Right lobe of liver (tissue), 4 donors: ENCODE results near the gene FKRP.
"Not testable (repeated sequence)": the region's sequence is repeated elsewhere in the genome, so short reads cannot be mapped to it uniquely, and the experiment has no call there.

Experiments used
- POLR2A ChIP-seq: fragments of 450-650 bp; IDR thresholded peaks from one replicate; pipeline ENCODE4 v1.6.1; 2017; ENCODE audit warnings: antibody characterized with exemption, mild to moderate bottlenecking
- TF ChIP-seq, protein P1 (sequence below), 4 donors: fragments of 200-600 bp in 3 of 4; fragments of 450-650 bp in 1 of 4; IDR thresholded peaks; one replicate each; pipeline versions ENCODE4 v1.5.1 to v1.8.0; 2016 to 2022; ENCODE audit warnings: antibody characterized with exemption in 4 of 4, mild to moderate bottlenecking in 2 of 4
- donor health status: DM: no; HTN: no; CAD: no.
- donor health status: DM: no; HTN: no; CAD: no.
- donor health status: DM: no; HTN: yes; CAD: no.

DNA sequence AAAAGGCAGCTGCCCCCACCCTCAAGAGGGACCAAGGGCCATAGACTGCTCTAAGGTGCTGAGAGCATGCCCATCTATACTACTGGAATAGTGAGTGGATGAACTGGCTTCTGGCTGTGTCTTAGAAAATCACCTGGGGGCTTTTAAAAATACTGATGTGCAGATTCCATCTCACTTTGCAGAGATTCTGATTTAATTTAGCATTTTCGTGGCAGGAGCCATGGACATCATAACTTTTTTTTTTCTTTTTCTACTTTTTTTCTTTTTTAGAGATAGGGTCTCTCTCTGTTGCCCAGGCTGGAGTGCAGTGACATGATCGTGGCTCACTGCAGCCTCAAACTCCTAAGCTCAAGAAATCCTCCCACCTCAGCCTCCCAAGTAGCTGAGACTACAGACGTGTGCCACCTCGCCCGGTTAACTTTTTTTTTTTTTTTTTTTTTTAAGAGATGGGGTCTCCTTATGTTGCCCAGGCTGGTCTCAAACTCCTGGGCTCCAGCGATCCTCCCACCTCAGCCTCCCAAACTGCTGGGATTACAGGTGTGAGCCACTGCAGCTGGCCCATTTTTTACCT is 33.0 kb upstream of the FKRP start:
- TF ChIP-seq, protein P1, sequence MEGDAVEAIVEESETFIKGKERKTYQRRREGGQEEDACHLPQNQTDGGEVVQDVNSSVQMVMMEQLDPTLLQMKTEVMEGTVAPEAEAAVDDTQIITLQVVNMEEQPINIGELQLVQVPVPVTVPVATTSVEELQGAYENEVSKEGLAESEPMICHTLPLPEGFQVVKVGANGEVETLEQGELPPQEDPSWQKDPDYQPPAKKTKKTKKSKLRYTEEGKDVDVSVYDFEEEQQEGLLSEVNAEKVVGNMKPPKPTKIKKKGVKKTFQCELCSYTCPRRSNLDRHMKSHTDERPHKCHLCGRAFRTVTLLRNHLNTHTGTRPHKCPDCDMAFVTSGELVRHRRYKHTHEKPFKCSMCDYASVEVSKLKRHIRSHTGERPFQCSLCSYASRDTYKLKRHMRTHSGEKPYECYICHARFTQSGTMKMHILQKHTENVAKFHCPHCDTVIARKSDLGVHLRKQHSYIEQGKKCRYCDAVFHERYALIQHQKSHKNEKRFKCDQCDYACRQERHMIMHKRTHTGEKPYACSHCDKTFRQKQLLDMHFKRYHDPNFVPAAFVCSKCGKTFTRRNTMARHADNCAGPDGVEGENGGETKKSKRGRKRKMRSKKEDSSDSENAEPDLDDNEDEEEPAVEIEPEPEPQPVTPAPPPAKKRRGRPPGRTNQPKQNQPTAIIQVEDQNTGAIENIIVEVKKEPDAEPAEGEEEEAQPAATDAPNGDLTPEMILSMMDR (IDR thresholded peaks at IDR 0.05): not testable (repeated sequence)
- TF ChIP-seq POLR2A: not testable (repeated sequence)
